Parathyroid adenoma (tissue), 2 donors: ENCODE data around the gene FBXW7.

Source experiments
- H2AFZ ChIP-seq: fragments of 300-600 bp; sonication (generic); one replicate; pipeline ENCODE4 v1.7.0; 2017; ENCODE audit warnings: antibody characterized with exemption, mild to moderate bottlenecking
- H3K27ac ChIP-seq: fragments of 300-600 bp; sonication (generic); one replicate; pipeline ENCODE4 v1.7.0; 2017
- H3K27me3 ChIP-seq: fragments of 300-600 bp; sonication (generic); one replicate; pipeline ENCODE4 v1.7.0; 2017; ENCODE audit warnings: low read length; ENCODE audit not compliant: control insufficient read depth, insufficient read depth
- H3K36me3 ChIP-seq: fragments of 300-600 bp; sonication (generic); one replicate; pipeline ENCODE4 v1.7.0; 2017; ENCODE audit warnings: low read length; ENCODE audit not compliant: control insufficient read depth, insufficient read depth
- H3K4me1 ChIP-seq: fragments of 300-600 bp; sonication (generic); one replicate; pipeline ENCODE4 v1.7.0; 2017; ENCODE audit warnings: control low read depth
- H3K4me2 ChIP-seq: fragments of 300-600 bp; sonication (generic); one replicate; pipeline ENCODE4 v1.7.0; 2017; ENCODE audit warnings: low read length
- H3K4me3 ChIP-seq: fragments of 300-600 bp; sonication (generic); one replicate; pipeline ENCODE4 v1.7.0; 2017; ENCODE audit warnings: low read depth, low read length
- H3K79me2 ChIP-seq: fragments of 300-600 bp; sonication (generic); one replicate; pipeline ENCODE4 v1.7.0; 2017; ENCODE audit warnings: control low read depth
- H3K9ac ChIP-seq: fragments of 300-600 bp; sonication (generic); one replicate; pipeline ENCODE4 v1.7.0; 2017; ENCODE audit warnings: mild to moderate bottlenecking
- H3K9me3 ChIP-seq: fragments of 300-600 bp; sonication (generic); one replicate; pipeline ENCODE4 v1.7.0; 2017; ENCODE audit warnings: low read length; ENCODE audit not compliant: control insufficient read depth
- TF ChIP-seq, protein P1 (sequence below): fragments of 300-600 bp; sonication (generic); IDR thresholded peaks from one replicate; pipeline ENCODE4 v1.7.0; 2017; ENCODE audit warnings: antibody characterized with exemption, mild to moderate bottlenecking
- donor health status: primary hyperparathyroidism.

Gene FBXW7

GRCh38 chr4:152508818-152509217, 27.1 kb downstream of the FBXW7 start:
- Histone ChIP-seq H3K36me3 (no peaks in the 10 kb centered on the region), H3K27ac (no peak overlapping the region), H3K27me3 (no peaks in the 10 kb centered on the region), H3K4me1 (no peaks in the 10 kb centered on the region), H2AFZ (no peak overlapping the region), H3K9me3 (no peaks in the 10 kb centered on the region), H3K79me2 (no peaks in the 10 kb centered on the region), H3K9ac (no peak overlapping the region), H3K4me2 (no peak overlapping the region), H3K4me3 (no peak overlapping the region)
- TF ChIP-seq, protein P1, sequence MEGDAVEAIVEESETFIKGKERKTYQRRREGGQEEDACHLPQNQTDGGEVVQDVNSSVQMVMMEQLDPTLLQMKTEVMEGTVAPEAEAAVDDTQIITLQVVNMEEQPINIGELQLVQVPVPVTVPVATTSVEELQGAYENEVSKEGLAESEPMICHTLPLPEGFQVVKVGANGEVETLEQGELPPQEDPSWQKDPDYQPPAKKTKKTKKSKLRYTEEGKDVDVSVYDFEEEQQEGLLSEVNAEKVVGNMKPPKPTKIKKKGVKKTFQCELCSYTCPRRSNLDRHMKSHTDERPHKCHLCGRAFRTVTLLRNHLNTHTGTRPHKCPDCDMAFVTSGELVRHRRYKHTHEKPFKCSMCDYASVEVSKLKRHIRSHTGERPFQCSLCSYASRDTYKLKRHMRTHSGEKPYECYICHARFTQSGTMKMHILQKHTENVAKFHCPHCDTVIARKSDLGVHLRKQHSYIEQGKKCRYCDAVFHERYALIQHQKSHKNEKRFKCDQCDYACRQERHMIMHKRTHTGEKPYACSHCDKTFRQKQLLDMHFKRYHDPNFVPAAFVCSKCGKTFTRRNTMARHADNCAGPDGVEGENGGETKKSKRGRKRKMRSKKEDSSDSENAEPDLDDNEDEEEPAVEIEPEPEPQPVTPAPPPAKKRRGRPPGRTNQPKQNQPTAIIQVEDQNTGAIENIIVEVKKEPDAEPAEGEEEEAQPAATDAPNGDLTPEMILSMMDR: no peak

GRCh38 chr4:152508386-152508785, 27.5 kb downstream of the FBXW7 start:
- Histone ChIP-seq H3K9me3 (no peaks in the 10 kb centered on the region), H3K4me2 (no peak overlapping the region), H3K27me3 (no peaks in the 10 kb centered on the region), H3K9ac (no peak overlapping the region), H3K36me3 (no peaks in the 10 kb centered on the region), H3K4me1 (no peaks in the 10 kb centered on the region), H2AFZ (no peak overlapping the region), H3K79me2 (no peaks in the 10 kb centered on the region), H3K27ac (no peak overlapping the region), H3K4me3 (no peak overlapping the region)
- TF ChIP-seq, protein P1: no peak

DNA sequence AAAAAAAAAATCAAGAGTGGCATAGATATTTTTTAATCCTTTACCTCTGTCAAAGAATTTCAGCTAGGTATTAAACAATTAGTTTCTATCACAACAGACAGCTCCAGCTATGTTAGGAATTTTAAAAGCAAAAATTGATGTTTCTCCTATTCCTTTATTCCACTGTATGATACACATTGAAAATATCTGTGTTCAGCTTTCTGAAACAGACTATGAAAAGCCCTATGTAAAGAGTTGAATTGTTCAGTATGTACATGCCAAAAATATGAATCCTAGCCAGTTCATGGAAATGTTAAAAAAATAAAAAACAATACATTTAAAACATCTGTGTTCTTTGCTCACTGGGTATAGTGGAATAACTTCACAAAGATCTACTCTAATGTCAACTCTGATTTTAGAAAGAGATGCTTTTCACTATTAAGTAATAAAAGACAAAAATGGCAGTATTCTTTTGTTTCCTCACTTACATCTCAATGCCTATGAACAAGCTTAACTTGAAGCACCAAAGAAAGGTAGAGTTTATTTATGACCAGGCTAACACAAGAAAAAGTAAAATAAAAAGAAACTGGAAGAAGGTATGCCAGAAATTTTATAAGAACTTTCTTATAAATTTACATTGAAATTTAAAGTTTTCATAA, 32.1 kb downstream of the FBXW7 start:
- Histone ChIP-seq H3K27ac (no peak overlapping the region), H3K9ac (no peak overlapping the region), H3K4me3 (no peak overlapping the region), H2AFZ (no peak overlapping the region), H3K79me2 (no peaks in the 10 kb centered on the region), H3K4me1 (no peaks in the 10 kb centered on the region), H3K4me2 (no peak overlapping the region), H3K36me3 (no peaks in the 10 kb centered on the region), H3K9me3 (no peaks in the 10 kb centered on the region), H3K27me3 (no peaks in the 10 kb centered on the region)
- TF ChIP-seq, protein P1: no peak

DNA sequence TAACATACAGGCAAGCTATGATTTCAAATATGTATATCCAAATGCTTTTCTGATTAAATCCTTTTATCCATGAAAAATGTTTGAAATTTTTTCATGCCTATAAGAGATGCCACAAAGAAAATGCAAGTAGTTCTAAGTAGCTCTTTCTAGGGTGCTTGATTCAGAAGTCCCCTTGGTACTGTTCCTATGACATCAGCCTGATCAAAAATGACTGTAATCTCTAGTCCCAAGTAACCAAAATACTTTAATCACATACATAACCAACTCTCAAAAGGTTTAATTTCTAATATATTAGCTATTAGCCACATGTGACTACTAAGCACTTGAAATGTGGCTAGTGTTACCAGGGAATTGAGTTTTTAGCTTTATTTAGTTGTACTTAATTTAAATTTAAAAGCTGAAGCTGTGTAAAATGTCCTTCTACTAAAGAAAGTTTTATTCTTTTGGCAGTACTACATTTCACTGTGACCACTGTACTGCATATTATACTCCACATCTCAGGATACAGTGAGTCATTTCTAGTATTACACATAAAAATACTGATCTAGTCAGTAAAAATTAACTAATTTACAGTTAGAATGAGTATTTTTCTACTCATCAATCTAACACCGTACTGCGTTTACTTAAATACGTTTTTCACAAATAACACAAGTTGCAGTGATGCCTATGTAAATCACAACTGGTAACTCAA, 33.9 kb downstream of the FBXW7 start:
- no peaks in the 10 kb centered on the region for H3K9me3 ChIP-seq
- TF ChIP-seq, protein P1: no peak
- H2AFZ ChIP-seq: no peak overlapping the region

More for the DNA sequence above, 33.9 kb downstream of the FBXW7 start:
- H3K4me3 ChIP-seq: no peak overlapping the region
- no peaks in the 10 kb centered on the region for H3K4me1 ChIP-seq
- H3K79me2 ChIP-seq: no peaks in the 10 kb centered on the region
- no peak overlapping the region for H3K9ac ChIP-seq
- H3K27ac ChIP-seq: no peak overlapping the region
- H3K36me3 ChIP-seq: no peaks in the 10 kb centered on the region
- H3K27me3 ChIP-seq: no peaks in the 10 kb centered on the region
- no peak overlapping the region for H3K4me2 ChIP-seq
